K562 treated with DMSO at 1 percent for 4 hours (cell line): ENCODE data around the gene TNPO2. TPM values are rescaled to one million over a fixed set of nuclear protein-coding genes. Genes with fewer than 3 reads are reported as not detected.

Experiments used
- total RNA-seq: library from RNA; unstranded; fragments of 300-600 nt; gene quantifications from 2 replicates; pipeline ENCODE4 v1.2.3, GENCODE V29; 2022; ENCODE audit not compliant: insufficient read depth

The TNPO2 gene
- 24.6 and 26.8 TPM in 2 replicates for total RNA-seq

GRCh38 chr19:12723641-12724426 is at the start of gene TNPO2:
Gene TNPO2, minus strand, starts transcription at chr19:12723932. Its CDS starts 2,955 bp downstream, at chr19:12720977.

GRCh38 chr19:12751635-12752034 is 27.9 kb upstream of the TNPO2 start, which contains the start of gene BEST2:
Gene BEST2, plus strand, starts transcription at chr19:12751791. Its CDS starts 802 bp downstream, at chr19:12752593.

GRCh38 chr19:12736995-12737834 is 13.5 kb upstream of the TNPO2 start, which contains the start of gene GET3:
Gene GET3, plus strand, starts transcription at chr19:12737497. Its CDS starts 9 bp downstream, at chr19:12737506.

GRCh38 chr19:12696366-12697335 is 27.1 kb downstream of the TNPO2 start, which contains the start of gene FBXW9:
Gene FBXW9, minus strand, starts transcription at chr19:12696631. Its CDS starts 50 bp downstream, at chr19:12696581.

GRCh38 chr19:12687496-12688196 is 36.1 kb downstream of the TNPO2 start, which contains the start of gene GNG14:
Gene GNG14, plus strand, starts transcription at chr19:12687998. Its CDS starts 51 bp downstream, at chr19:12688049.

GRCh38 chr19:12681074-12681987 is 42.4 kb downstream of the TNPO2 start, which contains the start of gene DHPS:
Gene DHPS, minus strand, starts transcription at chr19:12681880. Its CDS starts 114 bp downstream, at chr19:12681766.

GRCh38 chr19:12666265-12667048 is 57.3 kb downstream of the TNPO2 start, which contains the start of the genes MAN2B1 and WDR83:
Gene MAN2B1, minus strand, starts transcription at chr19:12666742. Its CDS starts 41 bp downstream, at chr19:12666701.
Gene WDR83, plus strand, starts transcription at chr19:12666807. Its CDS starts 2,984 bp downstream, at chr19:12669791.

Other genes starting within 250 kb of the TNPO2 start
- 0.13 TPM in 1 of 2 replicates, not detected in the other for gene ZNF709, start 239.1 kb downstream of the TNPO2 start, total RNA-seq
- 2.7 and 3.2 TPM in 2 replicates for gene ZNF564, start 172.4 kb downstream of the TNPO2 start, total RNA-seq
- 1.8 TPM in 2 replicates for gene ZNF490, start 113.1 kb downstream of the TNPO2 start, total RNA-seq
- 4.7 and 5.7 TPM in 2 replicates for gene ZNF791, start 113.0 kb downstream of the TNPO2 start, total RNA-seq
- 112 and 118 TPM in 2 replicates for gene MAN2B1, start 57.2 kb downstream of the TNPO2 start, total RNA-seq
- 13.2 and 16.5 TPM in 2 replicates for gene WDR83, start 57.1 kb downstream of the TNPO2 start, total RNA-seq
- 115 and 119 TPM in 2 replicates for gene DHPS, start 42.1 kb downstream of the TNPO2 start, total RNA-seq
- not detected in 2 replicates for gene GNG14, start 35.9 kb downstream of the TNPO2 start, total RNA-seq
- gene FBXW9, start 27.3 kb downstream of the TNPO2 start, total RNA-seq: 9.8 and 12.8 TPM in 2 replicates
- gene TRIR, start 10.8 kb upstream of the TNPO2 start, total RNA-seq: 429 and 468 TPM in 2 replicates
- 93.8 and 110 TPM in 2 replicates for gene GET3, start 13.6 kb upstream of the TNPO2 start, total RNA-seq
- gene BEST2, start 27.9 kb upstream of the TNPO2 start, total RNA-seq: not detected in 2 replicates
- gene HOOK2, start 51.6 kb upstream of the TNPO2 start, total RNA-seq: 14.4 and 15.7 TPM in 2 replicates
- 74.2 and 74.3 TPM in 2 replicates for gene JUNB, start 67.6 kb upstream of the TNPO2 start, total RNA-seq
- gene PRDX2, start 77.9 kb upstream of the TNPO2 start, total RNA-seq: 371 and 398 TPM in 2 replicates
- gene THSD8, start 78.1 kb upstream of the TNPO2 start, total RNA-seq: 2.4 TPM in 1 of 2 replicates, not detected in the other
- 55.9 and 64.5 TPM in 2 replicates for gene RNASEH2A, start 82.7 kb upstream of the TNPO2 start, total RNA-seq
- not detected in 2 replicates for gene RTBDN, start 110.6 kb upstream of the TNPO2 start, total RNA-seq
- gene MAST1, start 114.6 kb upstream of the TNPO2 start, total RNA-seq: 5.8 and 8.0 TPM in 2 replicates
- 145 and 148 TPM in 2 replicates for gene DNASE2, start 157.5 kb upstream of the TNPO2 start, total RNA-seq
- 30.8 and 50.0 TPM in 2 replicates for gene KLF1, start 163.3 kb upstream of the TNPO2 start, total RNA-seq
- gene GCDH, start 167.2 kb upstream of the TNPO2 start, total RNA-seq: 10.2 and 12.5 TPM in 2 replicates
- 1.4 and 2.5 TPM in 2 replicates for gene SYCE2, start 195.4 kb upstream of the TNPO2 start, total RNA-seq
- 105 and 107 TPM in 2 replicates for gene FARSA, start 209.8 kb upstream of the TNPO2 start, total RNA-seq
- 624 and 631 TPM in 2 replicates for gene CALR, start 214.7 kb upstream of the TNPO2 start, total RNA-seq
- 148 and 165 TPM in 2 replicates for gene RAD23A, start 221.9 kb upstream of the TNPO2 start, total RNA-seq
- 32.9 and 34.3 TPM in 2 replicates for gene GADD45GIP1, start 233.3 kb upstream of the TNPO2 start, total RNA-seq
- gene DAND5, start 245.6 kb upstream of the TNPO2 start, total RNA-seq: 0.71 TPM in 1 of 2 replicates, not detected in the other